Measurements from ENCODE around the gene THSD4. TPM values are rescaled to one million over a fixed set of nuclear protein-coding genes. Genes with fewer than 3 reads are reported as not detected.
A peak's percentile ranks its signal among the peaks of the same experiment; 100 is the strongest.
"Not testable (repeated sequence)": the region's sequence is repeated elsewhere in the genome, so short reads cannot be mapped to it uniquely, and the experiment has no call there.

Gene THSD4
- polyA plus RNA-seq, 3 donors, result 30.2 to 36.6 (median 36.3) TPM

DNA sequence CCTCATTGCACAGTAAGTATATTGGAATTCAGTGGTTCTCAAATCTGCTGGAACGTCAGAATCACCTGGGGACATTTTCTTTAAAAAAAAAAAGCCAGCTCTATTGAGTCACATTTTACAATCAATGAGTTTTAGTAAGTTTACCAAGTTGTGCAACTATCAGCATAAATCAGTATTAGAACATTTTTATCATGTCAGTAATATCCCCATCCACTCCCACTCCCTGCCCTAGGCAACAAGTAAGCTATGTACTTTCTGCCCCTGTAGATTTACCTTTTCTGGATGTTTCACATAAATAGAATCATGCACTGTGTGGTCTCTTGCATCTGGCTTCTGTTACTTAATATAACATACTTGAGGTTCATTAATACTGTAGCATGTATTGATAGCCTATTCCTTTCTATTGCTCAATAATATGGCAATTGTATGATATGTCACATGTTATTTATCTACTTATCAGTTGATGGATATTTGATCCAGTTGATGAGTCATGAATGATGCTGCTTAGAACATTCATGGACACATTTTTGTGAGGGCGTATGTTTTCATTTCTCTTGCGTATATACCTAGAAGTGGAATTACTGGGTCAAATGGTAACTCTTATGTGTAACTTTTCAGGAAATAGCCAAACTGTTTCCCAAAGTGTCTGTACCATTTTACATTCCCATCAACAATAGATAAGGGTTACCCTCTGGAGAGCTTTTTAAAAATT lies 180.5 kb downstream of the THSD4 start:
- DNase-seq (ENCODE audit: extremely low read depth in 1 of 11, low read depth in 9 of 11, low spot score in 4 of 11), result no peak

DNA sequence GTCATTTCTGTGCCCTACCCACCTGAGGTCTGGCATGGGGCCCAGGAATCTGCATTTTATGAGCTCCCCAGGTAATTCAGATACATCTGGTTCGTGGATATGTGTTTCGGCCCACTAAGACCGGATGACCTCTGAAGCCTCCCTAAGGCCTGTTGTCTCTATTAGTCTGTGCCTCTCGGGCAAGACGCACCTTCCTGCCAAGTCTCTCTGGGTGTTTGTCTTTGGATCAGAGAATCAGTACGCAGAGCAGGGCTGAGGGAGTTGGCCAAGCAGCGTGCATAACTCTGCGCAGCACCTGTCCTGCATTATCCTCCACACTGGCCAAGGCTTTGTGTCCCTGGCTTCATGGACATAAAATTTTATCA lies 181.0 kb downstream of the THSD4 start:
- DNase-seq (ENCODE audit: extremely low read depth in 1 of 11, low read depth in 9 of 11, low spot score in 4 of 11), result no peak

DNA sequence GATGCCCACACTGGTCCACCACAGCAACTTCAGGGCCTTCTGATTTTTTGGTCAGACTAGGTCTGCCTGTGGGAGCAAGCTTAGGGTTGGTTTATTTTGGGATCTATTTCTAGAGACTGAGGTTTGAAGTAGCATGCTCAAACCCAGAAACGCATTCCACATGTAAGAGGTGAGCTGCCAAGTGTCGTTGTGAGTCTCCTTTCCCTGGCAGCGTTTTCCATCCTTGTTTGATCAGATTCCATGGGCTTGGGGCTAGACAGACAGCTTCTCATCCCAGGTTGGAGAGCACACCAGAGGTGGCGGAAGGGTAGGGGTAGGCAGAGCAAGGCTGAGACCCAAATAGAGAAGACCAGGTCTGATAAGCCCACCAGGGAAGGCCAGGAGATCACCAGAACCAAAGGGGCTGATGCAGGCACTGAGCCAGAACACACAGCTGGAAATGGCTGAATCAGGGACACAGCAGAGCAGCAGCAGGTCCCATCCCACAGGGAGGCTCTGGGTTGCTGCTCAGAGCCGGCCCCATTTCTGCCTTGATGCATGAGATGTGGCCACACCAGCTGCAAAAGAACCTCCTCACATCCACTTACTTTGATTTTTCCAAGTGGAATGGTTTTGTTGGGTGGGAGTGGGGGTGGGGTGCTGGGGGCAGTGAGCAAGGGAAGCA lies 186.8 kb downstream of the THSD4 start:
- no peak for DNase-seq (ENCODE audit: extremely low read depth in 1 of 11, low read depth in 9 of 11, low spot score in 4 of 11)

DNA sequence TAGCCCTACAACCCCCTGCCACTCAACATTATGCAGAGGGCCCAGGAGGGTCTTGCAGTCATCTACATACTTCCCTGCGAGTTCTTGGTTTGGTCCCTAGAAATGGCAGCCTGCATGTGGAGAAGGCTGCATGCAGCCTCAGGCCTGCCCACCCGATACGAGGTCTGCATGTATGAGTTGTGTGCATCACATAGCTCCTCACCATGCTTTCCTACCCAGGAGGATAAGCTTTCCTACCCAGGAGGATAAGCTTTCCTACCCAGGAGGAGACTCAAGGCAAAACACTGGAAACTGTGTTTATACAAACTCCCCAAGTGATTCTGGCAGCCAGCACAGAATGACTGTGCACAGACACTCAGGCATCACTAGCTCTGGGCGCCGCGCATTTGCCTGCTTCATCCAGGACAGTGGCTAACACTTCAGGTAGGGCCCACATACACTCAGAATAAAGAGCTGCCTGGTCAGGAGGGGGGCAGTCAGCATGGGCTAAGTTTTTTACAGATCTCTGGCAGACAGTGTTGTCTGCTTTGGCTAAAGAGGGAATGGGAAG lies 187.7 kb downstream of the THSD4 start:
- DNase-seq (ENCODE audit: extremely low read depth in 1 of 11, low read depth in 9 of 11, low spot score in 4 of 11), result no peak

DNA sequence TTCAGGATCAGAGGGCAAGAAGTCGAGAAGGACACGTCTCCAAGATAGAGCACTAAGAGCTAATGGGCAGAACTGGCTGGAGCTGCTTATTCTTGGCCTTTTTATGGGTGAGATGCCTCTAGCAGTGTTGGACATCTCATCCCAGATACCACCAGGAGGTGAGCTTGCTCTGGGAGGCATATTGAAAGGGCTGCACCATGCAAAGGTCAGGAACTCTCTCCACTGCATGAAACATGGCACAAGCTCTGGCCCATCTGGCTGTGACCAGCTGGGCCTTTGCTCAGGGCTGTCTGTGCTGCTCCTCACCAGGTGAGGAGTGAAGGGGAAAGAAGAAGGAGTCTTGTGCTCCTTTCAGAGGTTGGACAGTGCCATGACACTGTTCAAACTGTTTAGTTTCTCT lies 188.7 kb downstream of the THSD4 start:
- DNase-seq (ENCODE audit: extremely low read depth in 1 of 11, low read depth in 9 of 11, low spot score in 4 of 11), result no peak

DNA sequence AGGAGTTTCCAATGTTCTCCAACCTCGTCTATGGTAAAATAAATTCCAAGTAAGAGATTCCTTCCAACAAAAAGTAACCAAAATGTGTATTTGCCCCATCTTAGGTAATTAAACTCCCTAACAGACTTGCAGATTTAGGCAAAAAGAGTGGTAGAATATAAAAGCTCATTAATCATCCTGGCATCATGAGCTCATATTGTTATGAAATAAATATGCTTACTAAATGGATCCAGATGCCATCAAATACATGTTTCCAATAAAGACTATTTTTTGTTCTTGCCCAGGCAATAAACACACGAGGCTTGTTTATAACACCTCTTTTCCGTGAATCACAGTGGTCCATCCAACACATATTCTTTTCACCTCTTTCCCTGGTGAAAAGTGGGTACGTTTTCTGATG lies 189.4 kb downstream of the THSD4 start:
- no peak for DNase-seq (ENCODE audit: extremely low read depth in 1 of 11, low read depth in 9 of 11, low spot score in 4 of 11)

DNA sequence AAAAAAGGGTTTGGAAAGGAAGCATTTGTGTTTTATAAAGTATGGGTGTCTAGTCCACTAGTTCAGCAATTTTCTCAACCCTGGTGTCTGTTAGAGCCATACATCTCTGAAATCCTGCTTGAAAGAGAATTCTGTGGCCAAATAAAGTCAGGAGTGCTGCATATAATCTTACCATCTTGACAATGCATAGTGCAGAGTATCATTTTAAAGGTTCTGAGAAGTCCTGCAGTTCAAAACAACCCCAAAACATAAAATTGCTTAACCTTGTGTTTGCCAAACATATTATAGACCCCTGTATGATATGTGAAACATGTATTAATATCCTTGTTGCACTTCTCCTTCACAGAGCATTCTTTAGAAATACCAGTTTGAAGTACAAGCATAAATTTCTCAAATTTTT lies 191.3 kb downstream of the THSD4 start:
- DNase-seq (ENCODE audit: extremely low read depth in 1 of 11, low read depth in 9 of 11, low spot score in 4 of 11), result no peak

DNA sequence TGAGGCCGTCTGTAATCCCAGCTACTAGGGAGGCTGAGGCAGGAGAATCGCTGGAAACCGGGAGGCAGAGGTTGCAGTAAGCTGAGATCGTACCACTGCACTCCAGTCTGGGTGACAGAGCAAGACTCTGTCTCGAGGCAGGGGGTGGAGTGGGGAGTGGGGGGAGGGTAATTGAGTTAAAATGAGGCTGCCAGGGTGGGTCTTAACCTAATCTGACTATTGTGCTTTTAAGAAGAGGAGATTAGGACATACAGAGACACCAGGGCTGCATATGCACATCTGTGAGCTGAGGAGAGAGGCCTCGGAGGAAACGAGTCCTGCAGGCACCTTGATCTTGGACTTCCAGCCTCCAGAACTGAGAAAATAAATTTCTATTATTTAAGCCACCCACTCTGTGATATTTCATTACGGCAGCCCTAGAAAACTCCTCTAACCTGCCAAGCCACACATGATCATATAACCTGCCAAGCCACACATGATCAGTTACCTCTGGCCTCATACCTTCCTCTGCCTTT lies 197.0 kb downstream of the THSD4 start:
- DNase-seq (ENCODE audit: extremely low read depth in 1 of 11, low read depth in 9 of 11, low spot score in 4 of 11), result no peak

DNA sequence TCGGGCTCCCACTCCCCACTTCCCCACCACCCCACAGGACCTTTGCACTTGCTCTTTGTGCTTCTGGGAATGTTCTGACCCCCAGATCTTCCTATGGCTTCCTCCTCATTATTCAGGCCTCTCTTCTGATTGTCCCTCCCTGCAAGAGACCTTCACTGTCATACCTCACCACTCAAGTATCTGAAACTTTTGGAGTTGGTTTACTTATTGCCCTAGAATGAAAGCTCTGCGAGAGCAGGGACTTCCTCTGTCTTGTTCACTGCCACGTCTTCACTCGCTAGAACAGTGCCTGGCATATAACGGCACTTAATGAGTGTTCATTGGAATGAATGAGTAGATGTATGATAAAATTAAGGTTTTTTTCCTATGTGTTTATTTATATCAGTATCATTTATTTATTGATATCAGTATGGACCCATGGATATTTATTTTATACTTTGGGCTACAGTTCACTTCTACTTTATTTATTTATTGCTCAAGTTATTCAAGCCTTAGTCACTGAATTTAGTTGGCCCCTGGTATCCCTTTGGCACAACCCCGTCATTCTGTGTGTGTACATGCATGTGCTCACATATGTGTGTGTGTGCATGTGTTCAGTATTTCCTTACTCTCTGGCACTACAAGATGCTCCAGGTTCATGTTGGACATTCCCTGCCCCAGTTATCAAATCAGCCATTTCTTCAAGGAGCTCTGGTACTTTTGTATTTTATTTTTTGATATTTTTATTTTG lies 197.6 kb downstream of the THSD4 start:
- DNase-seq (ENCODE audit: extremely low read depth in 1 of 11, low read depth in 9 of 11, low spot score in 4 of 11), result no peak

DNA sequence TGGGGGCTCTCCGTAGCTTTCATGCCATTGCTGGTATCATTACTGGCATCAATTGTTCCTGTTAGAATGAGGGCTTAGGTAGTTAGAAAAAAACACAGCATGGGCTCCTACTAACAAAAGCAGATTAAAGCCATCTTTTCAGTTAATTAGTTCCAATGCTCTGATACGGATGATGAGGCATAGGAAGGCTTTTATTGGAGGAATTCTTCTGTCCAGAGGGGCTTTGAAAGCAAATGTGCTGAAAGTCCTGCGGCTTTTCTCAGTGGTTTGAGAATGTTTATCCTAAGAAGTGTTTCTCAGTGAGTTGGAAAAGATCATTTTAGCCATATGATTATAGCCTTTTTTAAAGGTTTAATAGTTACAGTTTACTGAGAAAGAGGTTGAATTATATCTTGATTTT lies 198.5 kb downstream of the THSD4 start:
- DNase-seq (ENCODE audit: extremely low read depth in 1 of 11, low read depth in 9 of 11, low spot score in 4 of 11), result no peak

DNA sequence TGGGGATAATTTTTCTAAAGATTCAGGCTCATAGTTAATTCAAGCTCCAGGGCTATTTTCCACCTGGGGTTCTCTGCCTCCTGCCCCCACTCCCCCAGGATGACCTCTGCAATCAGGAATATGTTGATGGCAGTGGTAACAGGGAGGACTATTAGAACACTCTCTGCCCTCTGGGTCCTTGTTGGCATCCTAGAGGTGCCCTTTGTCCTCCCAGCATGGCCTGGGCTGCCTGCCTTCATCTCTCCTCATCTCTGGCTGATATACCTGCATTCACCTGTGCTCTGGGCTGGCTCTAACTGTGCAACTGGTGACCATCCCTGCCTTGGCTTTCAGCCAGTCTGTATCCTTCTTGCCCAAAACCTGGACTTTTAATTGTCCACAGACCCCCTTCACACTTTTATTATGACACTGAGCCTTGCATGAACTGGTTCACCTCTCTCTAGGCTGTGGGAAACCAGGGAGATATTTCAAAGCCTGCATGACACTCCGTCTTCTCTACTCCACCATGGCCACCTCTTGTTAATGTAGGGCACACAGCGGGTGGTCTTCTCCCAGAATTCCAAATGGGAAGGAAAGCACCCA lies 199.8 kb downstream of the THSD4 start:
- no peak for DNase-seq (ENCODE audit: extremely low read depth in 1 of 11, low read depth in 9 of 11, low spot score in 4 of 11)

DNA sequence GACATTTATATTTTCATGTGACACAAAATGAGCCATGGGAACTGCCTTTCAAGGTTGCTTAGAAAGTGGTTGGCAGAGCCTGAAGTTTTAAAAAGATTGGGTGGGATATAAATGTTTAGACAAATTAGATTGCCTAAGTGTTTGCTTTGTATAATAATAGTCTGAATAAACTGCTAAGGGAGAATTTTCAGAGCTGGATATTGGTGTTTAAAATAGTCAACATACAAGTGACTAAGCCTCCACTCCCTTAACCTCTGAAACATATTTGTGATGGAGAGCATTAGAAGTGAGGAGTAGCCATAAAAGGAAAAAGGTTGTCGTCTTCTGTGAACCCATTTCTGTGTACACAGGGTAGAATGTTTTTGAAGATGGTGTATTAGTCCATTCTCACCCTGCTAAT lies 201.6 kb downstream of the THSD4 start:
- no peak for DNase-seq (ENCODE audit: extremely low read depth in 1 of 11, low read depth in 9 of 11, low spot score in 4 of 11)

DNA sequence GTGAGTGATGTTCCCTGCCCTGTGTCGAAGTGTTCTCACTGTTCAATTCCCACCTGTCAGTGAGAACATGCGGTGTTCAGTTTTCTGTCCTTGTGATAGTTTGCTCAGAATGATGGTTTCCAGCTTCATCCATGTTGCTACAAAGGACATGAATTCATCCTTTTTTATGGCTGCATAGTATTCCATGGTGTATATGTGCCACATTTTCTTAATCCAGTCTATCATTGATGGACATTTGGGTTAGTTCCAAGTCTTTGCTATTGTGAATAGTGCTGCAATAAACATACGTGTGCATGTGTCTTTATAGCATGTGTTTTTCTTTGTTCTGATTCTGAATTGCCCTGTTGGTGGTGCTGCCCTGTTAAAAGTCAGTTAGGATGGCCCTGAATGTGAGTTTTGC lies 204.2 kb downstream of the THSD4 start:
- not testable (repeated sequence) for DNase-seq (ENCODE audit: extremely low read depth in 1 of 11, low read depth in 9 of 11, low spot score in 4 of 11)

DNA sequence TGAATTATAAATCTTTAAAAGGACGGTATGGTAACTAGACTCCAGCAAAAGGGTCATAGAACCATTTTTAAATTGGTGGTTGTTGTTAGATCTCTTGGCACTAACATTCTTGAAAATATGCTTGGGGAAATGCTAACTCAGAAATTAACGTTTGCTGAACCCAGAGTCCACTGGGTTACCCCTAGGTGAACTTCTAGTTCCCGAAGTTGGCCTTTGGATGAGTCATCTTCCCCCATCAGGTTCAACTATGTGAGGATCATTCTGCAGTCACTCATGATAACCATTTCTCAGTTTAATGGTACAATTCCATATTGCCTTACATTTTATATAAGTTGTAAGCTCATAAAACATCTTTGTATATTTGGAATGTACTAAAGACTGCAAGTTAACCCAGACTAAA lies 204.7 kb downstream of the THSD4 start:
- no peak for DNase-seq (ENCODE audit: extremely low read depth in 1 of 11, low read depth in 9 of 11, low spot score in 4 of 11)

DNA sequence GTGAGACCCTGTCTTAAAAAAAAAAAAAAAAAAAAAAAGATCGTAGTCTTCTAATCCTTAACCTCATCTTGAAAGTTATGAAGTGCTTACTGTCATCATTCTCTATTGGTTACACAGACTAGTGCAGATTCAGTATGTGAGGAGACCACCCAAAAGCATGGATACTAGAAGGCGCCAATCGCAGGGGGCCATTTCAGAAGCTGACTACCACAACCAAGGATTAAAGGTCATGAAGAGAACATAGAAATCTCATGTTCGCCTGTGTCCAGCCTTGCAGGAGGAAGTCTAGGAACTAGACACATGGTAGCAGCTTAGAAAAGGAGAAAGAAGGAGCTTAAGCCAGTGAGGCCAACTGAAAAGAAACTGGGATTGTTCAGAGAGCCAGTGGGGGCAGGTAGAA lies 207.8 kb downstream of the THSD4 start:
- DNase-seq (ENCODE audit: extremely low read depth in 1 of 11, low read depth in 9 of 11, low spot score in 4 of 11), result no peak

DNA sequence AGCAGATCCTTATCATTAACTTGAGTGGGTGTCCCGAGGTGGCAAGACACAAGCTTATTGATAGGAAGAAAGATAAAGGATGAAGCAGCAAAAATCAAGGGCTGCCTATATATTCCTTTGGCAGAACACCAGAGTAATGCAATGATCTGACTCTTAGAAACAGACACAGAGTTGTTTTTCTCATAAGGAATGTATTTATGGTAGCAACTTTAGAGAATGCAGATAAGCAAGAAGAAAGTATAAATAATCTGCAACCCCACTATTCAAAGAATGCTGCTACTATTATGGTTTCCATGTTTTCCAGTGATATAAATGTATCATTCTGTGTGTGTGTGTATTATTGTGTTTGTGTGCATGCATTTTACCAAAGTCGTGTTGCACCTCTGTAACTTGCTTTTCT lies 208.3 kb downstream of the THSD4 start:
- DNase-seq (ENCODE audit: extremely low read depth in 1 of 11, low read depth in 9 of 11, low spot score in 4 of 11), result peak in 1 of 11 donors; percentile 38

DNA sequence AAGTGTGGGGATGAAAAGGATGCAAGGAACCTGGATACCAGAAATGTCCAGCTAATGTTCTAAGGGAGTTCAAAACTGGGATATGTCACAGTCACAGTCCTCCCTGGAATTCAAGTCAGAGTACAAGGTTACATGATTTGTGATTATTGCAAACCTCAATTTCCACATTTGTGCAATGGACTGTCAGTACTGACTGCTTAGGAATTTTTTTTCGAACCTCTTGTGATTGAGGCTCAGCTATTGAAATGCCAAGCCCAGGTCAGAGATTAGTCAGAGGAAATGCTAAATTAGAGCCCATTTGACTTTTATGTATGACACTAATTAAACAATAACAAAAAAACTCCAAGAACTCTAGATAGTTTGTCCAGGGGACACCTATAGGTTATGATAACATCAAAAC lies 210.2 kb downstream of the THSD4 start:
- no peak for DNase-seq (ENCODE audit: extremely low read depth in 1 of 11, low read depth in 9 of 11, low spot score in 4 of 11)

DNA sequence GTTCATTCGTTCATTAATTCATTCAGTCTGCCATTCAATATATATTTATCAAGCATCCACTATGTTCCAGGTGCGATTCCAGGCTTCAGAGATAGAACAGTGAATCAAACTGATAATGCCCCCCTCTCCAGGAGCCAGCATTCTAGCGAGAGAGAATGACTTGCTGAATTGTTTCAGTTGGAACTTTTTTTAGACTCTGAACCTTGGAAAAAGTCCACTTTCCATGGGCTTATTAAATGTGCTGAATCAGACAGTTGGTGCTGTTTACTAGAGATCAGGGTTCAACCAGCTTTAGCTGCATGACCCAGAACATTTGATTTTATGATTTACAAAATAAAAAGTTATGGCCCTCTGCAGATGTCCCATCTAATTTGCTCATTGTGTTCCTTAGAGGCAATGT lies 213.2 kb downstream of the THSD4 start:
- DNase-seq (ENCODE audit: extremely low read depth in 1 of 11, low read depth in 9 of 11, low spot score in 4 of 11), result peak in 3 of 11 donors; percentile 13 to 50 (median 44)

DNA sequence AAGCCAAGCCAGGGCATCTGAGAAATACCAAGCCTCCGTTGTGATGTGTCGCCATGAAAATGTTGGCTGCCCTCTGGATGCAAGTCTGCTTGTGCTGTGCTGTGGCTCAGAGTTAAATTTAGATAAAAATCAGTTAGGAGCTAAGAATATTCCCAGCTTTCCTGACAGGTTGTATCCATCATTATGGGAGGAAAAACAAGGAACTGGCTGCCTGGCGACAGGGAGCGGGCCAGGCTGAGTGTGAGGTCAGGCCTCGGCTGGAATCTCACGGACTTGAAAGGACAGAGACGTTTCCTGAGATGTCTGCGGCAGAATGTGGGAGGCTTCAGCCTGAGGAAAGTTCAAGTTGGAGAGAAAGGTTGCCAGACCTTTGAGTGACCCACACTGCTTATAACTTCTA lies 213.8 kb downstream of the THSD4 start:
- DNase-seq (ENCODE audit: extremely low read depth in 1 of 11, low read depth in 9 of 11, low spot score in 4 of 11), result peak in 7 of 11 donors; percentile 25 to 71 (median 59)

Measured in renal cortex interstitium (tissue), 11 donors.